ENCODE results near the gene BCL2L13.

Gene BCL2L13

DNA sequence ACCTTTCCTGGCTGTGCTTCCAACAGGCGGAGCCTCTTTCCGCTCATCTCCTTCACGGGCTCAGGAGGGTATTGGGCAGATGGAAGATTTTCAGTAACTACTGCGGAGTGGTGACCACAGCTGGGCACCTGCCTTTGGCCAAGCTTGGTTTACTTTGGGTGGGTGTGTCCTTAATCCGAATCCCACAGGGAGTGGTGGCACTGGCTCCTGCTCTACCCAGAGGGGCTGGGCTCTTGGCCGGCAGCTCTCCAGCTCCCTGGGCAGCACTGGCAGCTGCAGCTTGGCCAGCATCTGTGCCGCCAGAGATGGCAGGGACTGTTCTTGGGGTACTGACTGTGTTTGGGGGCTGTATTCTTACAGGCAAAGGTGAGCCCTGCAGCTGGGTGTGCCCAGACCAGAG is 105.9 kb downstream of the BCL2L13 start:
- POLR2A ChIA-PET: interaction anchor here (1.3 kb wide), 1 partner anchor 41 kb away, joined by 6 read pairs; no protein-coding TSS in a partner anchor
- CTCF ChIA-PET: interaction anchor here (5.3 kb wide), 1 partner anchor 43 kb away, joined by 64 read pairs; no protein-coding TSS in a partner anchor
- TF ChIP-seq ZNF384 (IDR thresholded peaks at IDR 0.05): no peak
- no peak for TF ChIP-seq SUZ12 (IDR thresholded peaks at IDR 0.05)
- no peak for TF ChIP-seq LEF1 (IDR thresholded peaks at IDR 0.05; ENCODE audit: borderline replicate concordance)
- no peak for TF ChIP-seq FOXM1 (IDR thresholded peaks at IDR 0.05; ENCODE audit: borderline replicate concordance)
- TF ChIP-seq NFRKB (IDR thresholded peaks at IDR 0.05): no peak
- no peak for TF ChIP-seq ELF4 (IDR thresholded peaks at IDR 0.05)
- TF ChIP-seq SP1 (IDR thresholded peaks at IDR 0.05): no peak
- DNase-seq (ENCODE audit: extremely low spot score): no peak

DNA sequence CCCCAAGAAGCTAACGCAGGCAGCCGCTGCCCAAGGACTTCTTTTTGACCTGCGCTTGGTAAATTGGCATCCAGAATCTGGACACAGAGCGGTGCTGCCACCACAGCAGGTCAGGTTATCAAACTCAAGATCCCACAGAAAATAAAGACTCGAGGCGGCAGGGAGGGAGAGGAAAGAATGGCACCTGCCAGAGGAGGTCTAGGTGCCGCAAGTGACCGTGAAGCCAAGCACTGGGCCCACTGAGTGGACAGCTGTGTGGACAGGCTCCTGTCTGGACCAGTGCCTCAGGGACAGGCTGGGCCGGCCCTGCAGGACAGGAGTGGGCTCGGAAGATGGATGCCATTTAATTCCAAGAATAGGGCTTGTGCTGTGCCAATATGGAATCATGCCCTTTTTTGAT is 108.4 kb downstream of the BCL2L13 start:
- no peak for DNase-seq (ENCODE audit: extremely low spot score)
- CTCF ChIA-PET: no interaction called here
- TF ChIP-seq LEF1 (IDR thresholded peaks at IDR 0.05; ENCODE audit: borderline replicate concordance) (no peak), FOXK2 (IDR thresholded peaks at IDR 0.05) (no peak), ARNT (IDR thresholded peaks at IDR 0.05) (no peak), FOXM1 (IDR thresholded peaks at IDR 0.05; ENCODE audit: borderline replicate concordance) (no peak), SP1 (IDR thresholded peaks at IDR 0.05) (no peak), HDGF (IDR thresholded peaks at IDR 0.05; ENCODE audit: borderline replicate concordance) (no peak), SUZ12 (IDR thresholded peaks at IDR 0.05) (no peak), ZNF384 (IDR thresholded peaks at IDR 0.05) (no peak)
- POLR2A ChIA-PET: no interaction called here

DNA sequence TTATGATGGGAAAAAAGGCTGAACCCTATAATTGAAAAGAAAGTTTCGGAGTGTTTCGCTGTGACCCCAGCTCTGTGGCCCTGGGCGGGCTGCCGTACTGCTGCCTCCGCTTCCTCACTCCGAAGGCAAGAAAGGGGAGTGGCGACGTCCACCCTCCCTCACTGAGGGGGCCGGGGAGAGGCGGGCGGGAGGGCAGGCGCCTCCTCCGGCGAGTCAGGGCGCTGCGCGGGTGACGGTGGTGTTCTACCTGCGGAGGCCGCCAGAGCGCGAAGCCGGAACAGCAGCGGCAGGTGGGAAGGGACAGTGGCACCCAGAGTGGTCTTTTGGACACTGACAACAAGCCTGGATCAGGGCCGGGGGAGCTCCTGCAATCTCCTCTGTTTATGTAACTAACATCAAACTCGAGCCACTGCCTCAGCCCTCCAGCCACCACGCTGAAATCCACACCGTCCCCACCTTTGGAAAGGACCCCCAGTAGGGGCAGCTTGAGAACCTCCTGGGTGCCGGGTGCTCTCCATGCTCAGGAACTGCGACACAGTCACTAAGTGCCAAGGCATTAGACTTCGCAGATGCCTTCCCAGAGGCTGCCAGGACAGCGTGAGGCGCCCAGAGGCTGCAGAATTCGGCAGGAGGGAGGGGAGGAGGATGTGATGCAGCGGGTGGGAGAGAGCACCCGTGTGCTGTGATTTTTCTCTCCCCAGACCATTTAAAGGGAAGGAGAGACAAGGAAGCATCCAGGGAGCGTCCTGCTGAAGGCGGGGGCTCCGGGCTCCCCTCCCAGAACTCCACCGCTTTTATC is 110.2 kb downstream of the BCL2L13 start:
- TF ChIP-seq BHLHE40 (IDR thresholded peaks at IDR 0.05; ENCODE audit: borderline replicate concordance) (no peak), L3MBTL2 (conservative IDR thresholded peaks at IDR 0.05) (no peak)
- TF ChIP-seq, protein P1, sequence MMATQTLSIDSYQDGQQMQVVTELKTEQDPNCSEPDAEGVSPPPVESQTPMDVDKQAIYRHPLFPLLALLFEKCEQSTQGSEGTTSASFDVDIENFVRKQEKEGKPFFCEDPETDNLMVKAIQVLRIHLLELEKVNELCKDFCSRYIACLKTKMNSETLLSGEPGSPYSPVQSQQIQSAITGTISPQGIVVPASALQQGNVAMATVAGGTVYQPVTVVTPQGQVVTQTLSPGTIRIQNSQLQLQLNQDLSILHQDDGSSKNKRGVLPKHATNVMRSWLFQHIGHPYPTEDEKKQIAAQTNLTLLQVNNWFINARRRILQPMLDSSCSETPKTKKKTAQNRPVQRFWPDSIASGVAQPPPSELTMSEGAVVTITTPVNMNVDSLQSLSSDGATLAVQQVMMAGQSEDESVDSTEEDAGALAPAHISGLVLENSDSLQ (IDR thresholded peaks at IDR 0.05): no peak
- ChIA-PET POLR2A (no interaction called here), CTCF (interaction anchor here (0.6 kb wide), 1 partner anchor 16 kb away, joined by 3 read pairs; no protein-coding TSS in a partner anchor)
- DNase-seq (ENCODE audit: extremely low spot score): no peak

DNA sequence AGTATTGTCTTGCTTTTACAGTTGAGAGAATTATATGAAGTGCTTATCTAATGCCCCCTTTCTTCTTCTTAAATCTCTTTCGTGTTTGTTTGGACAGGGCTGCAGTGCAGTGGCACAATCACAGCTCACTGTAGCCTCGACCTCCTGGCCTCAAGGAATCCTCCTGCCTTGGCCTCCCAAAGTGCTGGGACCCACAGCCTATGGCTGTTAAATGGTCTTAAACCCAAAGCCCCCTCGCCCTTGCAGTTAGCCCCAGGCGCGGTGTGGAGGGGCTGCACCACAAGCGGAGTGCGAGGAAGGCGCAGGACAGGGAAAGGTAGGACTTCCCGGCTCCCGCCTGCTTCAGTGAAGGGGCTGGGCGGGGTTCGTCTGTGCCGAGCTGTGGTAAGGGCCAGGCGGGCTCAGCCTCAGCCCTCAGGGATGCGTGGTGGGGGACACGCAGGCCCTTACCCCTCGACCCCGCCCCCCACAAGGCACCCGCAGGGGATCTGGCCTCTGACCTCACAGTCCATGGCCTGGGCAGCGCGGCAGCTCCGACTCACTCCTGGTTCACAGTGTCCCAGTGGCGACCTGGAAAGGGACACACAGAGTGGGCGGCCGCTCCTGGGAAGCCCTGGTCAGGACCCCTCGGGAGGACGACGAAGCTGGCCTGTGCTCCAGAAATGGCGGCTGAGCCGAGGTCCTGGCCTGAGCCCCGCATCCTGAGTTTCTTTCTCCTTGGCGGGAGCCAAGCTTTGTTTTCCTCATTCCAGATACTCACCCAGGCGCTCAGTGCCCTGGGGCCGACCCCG is 111.2 kb downstream of the BCL2L13 start:
- ChIA-PET POLR2A (no interaction called here), CTCF (interaction anchor here (0.6 to 1.2 kb wide), 2 partner anchors 7 to 17 kb away, joined by 3 read pairs; no protein-coding TSS in a partner anchor)
- no peak for TF ChIP-seq SUZ12 (IDR thresholded peaks at IDR 0.05)
- no peak for TF ChIP-seq FOXA1 (IDR thresholded peaks at IDR 0.05)
- TF ChIP-seq FOXK2 (IDR thresholded peaks at IDR 0.05): no peak
- TF ChIP-seq SP1 (IDR thresholded peaks at IDR 0.05): no peak
- TF ChIP-seq FOXM1 (IDR thresholded peaks at IDR 0.05; ENCODE audit: borderline replicate concordance): no peak
- TF ChIP-seq, protein P1 (IDR thresholded peaks at IDR 0.05): no peak
- no peak for TF ChIP-seq HDGF (IDR thresholded peaks at IDR 0.05; ENCODE audit: borderline replicate concordance)
- TF ChIP-seq TARDBP (IDR thresholded peaks at IDR 0.05): no peak
- no peak for TF ChIP-seq ELF4 (IDR thresholded peaks at IDR 0.05)
- TF ChIP-seq NFRKB (IDR thresholded peaks at IDR 0.05): no peak
- no peak for TF ChIP-seq ZNF384 (IDR thresholded peaks at IDR 0.05)
- DNase-seq (ENCODE audit: extremely low spot score): no peak

DNA sequence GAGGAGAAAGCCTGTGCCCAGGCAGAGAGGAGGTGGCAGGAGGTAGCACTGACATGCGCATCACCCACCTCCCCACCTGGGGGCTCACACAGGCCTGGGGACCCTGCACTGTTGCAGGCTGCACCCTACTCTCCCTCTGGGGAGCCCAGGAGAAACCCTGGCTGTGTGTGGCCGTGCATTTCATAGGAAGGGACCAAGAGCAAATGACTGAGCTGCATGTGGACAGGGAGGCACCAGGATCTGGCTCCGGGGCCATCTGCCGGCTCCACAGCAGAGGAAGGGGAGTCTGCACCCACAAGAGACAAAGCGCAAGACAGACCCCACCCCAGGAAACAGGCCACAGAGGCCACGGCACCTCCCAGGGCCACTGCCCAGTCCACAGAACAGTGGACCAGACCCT is 113.0 kb downstream of the BCL2L13 start:
- TF ChIP-seq SUZ12 (IDR thresholded peaks at IDR 0.05) (no peak), ELF4 (IDR thresholded peaks at IDR 0.05) (no peak), ARNT (IDR thresholded peaks at IDR 0.05) (no peak), HDGF (IDR thresholded peaks at IDR 0.05; ENCODE audit: borderline replicate concordance) (no peak), CTBP1 (IDR thresholded peaks at IDR 0.05; ENCODE audit: borderline replicate concordance) (no peak), FOXM1 (IDR thresholded peaks at IDR 0.05; ENCODE audit: borderline replicate concordance) (no peak), ZNF384 (IDR thresholded peaks at IDR 0.05) (no peak), SP1 (IDR thresholded peaks at IDR 0.05) (no peak), L3MBTL2 (conservative IDR thresholded peaks at IDR 0.05) (no peak), FOXK2 (IDR thresholded peaks at IDR 0.05) (no peak), BHLHE40 (IDR thresholded peaks at IDR 0.05; ENCODE audit: borderline replicate concordance) (no peak), TARDBP (IDR thresholded peaks at IDR 0.05) (no peak), FOXA1 (IDR thresholded peaks at IDR 0.05) (no peak), LEF1 (IDR thresholded peaks at IDR 0.05; ENCODE audit: borderline replicate concordance) (no peak)
- TF ChIP-seq, protein P1 (IDR thresholded peaks at IDR 0.05): no peak
- DNase-seq (ENCODE audit: extremely low spot score): no peak
- ChIA-PET CTCF (interaction anchor here (1.5 kb wide), 1 partner anchor 10 kb away, joined by 5 read pairs; no protein-coding TSS in a partner anchor), POLR2A (interaction anchor here (1.5 to 1.8 kb wide), 2 partner anchors 28 to 35 kb away, joined by 3 to 5 read pairs; no protein-coding TSS in a partner anchor)

All from HEK293T (cell line).